Lung (tissue), 12 donors: ENCODE results near the gene C17orf50. TPM values are rescaled to one million over a fixed set of nuclear protein-coding genes. Genes with fewer than 3 reads are reported as not detected.

Source experiments
- ATAC-seq: fragments of 200-7000 bp; cut with Tn5 transposase; one replicate; pipeline ENCODE4 v1.9.1; 2020; ENCODE audit warnings: moderate number of reproducible peaks; ENCODE audit not compliant: insufficient read depth, low FRiP score
- DNase-seq, 3 donors: peaks; one replicate each; pipeline ENCODE4 v3.0.0-alpha.2; 2013 to 2017
- H3K27ac ChIP-seq, 2 donors: one replicate each; pipeline ENCODE4 v1.5.1; 2013; ENCODE audit warnings: mild to moderate bottlenecking in 2 of 2, moderate library complexity in 2 of 2, control low read depth in 1 of 2, inconsistent platforms in 1 of 2, low read depth in 1 of 2, low read length in 1 of 2
- H3K27me3 ChIP-seq, 3 donors: one replicate each; pipeline ENCODE4 v1.5.1; 2013; ENCODE audit warnings: low read length in 2 of 3; ENCODE audit not compliant: control insufficient read depth in 3 of 3, insufficient read depth in 3 of 3
- H3K36me3 ChIP-seq, 4 donors: one replicate each; pipeline ENCODE4 v1.5.1; 2013; ENCODE audit warnings: low read length in 4 of 4, mild to moderate bottlenecking in 1 of 4, moderate library complexity in 1 of 4; ENCODE audit not compliant: control insufficient read depth in 4 of 4, insufficient read depth in 4 of 4
- H3K4me1 ChIP-seq, 5 donors: one replicate each; pipeline ENCODE4 v1.5.1; 2013; ENCODE audit warnings: low read length in 5 of 5, mild to moderate bottlenecking in 2 of 5, moderate library complexity in 1 of 5; ENCODE audit not compliant: control insufficient read depth in 5 of 5, insufficient read depth in 5 of 5
- H3K4me3 ChIP-seq: one replicate; pipeline ENCODE4 v1.5.1; 2013; ENCODE audit warnings: mild to moderate bottlenecking, control low read depth, moderate library complexity
- H3K9ac ChIP-seq, 2 donors: one replicate each; pipeline ENCODE4 v1.5.1; 2013; ENCODE audit warnings: low read length in 2 of 2, control low read depth in 1 of 2; ENCODE audit not compliant: insufficient read depth in 1 of 2
- H3K9me3 ChIP-seq, 4 donors: one replicate each; pipeline ENCODE4 v1.5.1; 2013; ENCODE audit warnings: low read length in 3 of 4, mild to moderate bottlenecking in 1 of 4, moderate library complexity in 1 of 4; ENCODE audit not compliant: control insufficient read depth in 4 of 4, insufficient read depth in 3 of 4
- CTCF ChIP-seq: IDR thresholded peaks from 2 replicates; pipeline ENCODE4 v1.5.1; 2012; ENCODE audit warnings: mild to moderate bottlenecking; ENCODE audit errors: control extremely low read depth, extremely low read depth
- WGBS, 2 donors: extraction: QIAGEN DNeasy Blood & Tissue Kit; methylation state at CpG; one replicate each; pipeline ENCODE4 v1.1.7; 2013; 5-methylcytosine and 5-hydroxymethylcytosine counted together
- polyA plus RNA-seq, 2 donors: library from polyadenylated mRNA; stranded (reverse); fragments of 200-250 nt; gene quantifications; one replicate each; pipeline ENCODE4 v1.2.1, GENCODE V29; 2013
- total RNA-seq, 2 donors: library from RNA; depleted of rRNA in 1 of 2; stranded (reverse); fragments of >200 nt in 1 of 2; gene quantifications; one replicate each; pipeline ENCODE4 v1.2.1, GENCODE V29; 2014 to 2021
- donor health status: control.
- donor health status: control.
- donor health status: Bipolar disorder and iron deficiency.
- donor health status: healthy.
- donor health status: DM: yes; HTN: yes; CAD: no.

C17orf50 gene
- total and polyA plus RNA-seq, 4 donors: 0.18 to 0.40 (median 0.26) TPM; not detected in 1

- DNase-seq (peak in 1 of 3 donors; percentile 32), ATAC-seq (peak; percentile 36)
- Histone ChIP-seq H3K9ac (no peak overlapping the region), H3K4me1 (peaks cover 0 to 9% (median 3%) of the 10 kb centered on the region in 5 donors), H3K4me3 (no peak overlapping the region), H3K36me3 (no peaks in the 10 kb centered on the region), H3K27me3 (peaks cover 4 to 28% (median 17%) of the 10 kb centered on the region in 3 donors), H3K27ac (no peak overlapping the region), H3K9me3 (peaks cover 0 to 4% (median 0%) of the 10 kb centered on the region in 4 donors)
- TF ChIP-seq CTCF: no peak
- WGBS, 2 donors: 18 to 19% methylated on average over 71 to 73 of the region's 73 CpGs
Measured at GRCh38 chr17:35740997-35741931, 19.4 kb upstream of the C17orf50 start.

DNA sequence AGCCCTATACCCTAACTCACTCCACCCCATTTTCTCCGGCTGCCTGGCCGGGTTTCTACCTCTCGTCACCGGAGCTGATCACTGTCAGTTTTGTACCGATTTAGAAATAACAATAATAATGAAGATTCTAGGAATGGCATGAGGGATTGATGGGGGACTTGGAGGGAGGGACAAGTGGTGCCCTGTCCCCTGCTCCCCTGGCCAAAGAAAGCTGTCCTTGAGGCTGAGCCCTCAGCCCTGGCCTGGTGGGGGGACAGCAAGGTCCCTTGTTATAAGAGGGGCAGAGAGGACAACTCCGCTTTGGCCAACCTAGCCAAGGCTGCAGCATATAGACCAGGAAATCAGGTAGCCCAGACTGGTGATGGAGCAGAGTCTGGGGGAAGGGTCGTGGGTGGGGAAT, 18.2 kb upstream of the C17orf50 start:
- Histone ChIP-seq H3K27ac (no peak overlapping the region), H3K9ac (no peak overlapping the region), H3K4me3 (no peak overlapping the region), H3K9me3 (peaks cover 0 to 4% (median 0%) of the 10 kb centered on the region in 4 donors), H3K27me3 (peaks cover 4 to 28% (median 17%) of the 10 kb centered on the region in 3 donors), H3K36me3 (no peaks in the 10 kb centered on the region), H3K4me1 (peaks cover 0 to 9% (median 6%) of the 10 kb centered on the region in 5 donors)
- 81 to 85% methylated on average over 7 of the region's 7 CpGs for WGBS, 2 donors
- DNase-seq (no peak), ATAC-seq (no peak)
- TF ChIP-seq CTCF: no peak

GRCh38 chr17:35742896-35743477, 17.7 kb upstream of the C17orf50 start:
- no peak overlapping the region for H3K4me3 ChIP-seq
- no peaks in the 10 kb centered on the region for H3K36me3 ChIP-seq
- TF ChIP-seq CTCF: no peak
- peaks cover 4 to 28% (median 17%) of the 10 kb centered on the region in 3 donors for H3K27me3 ChIP-seq
- DNase-seq (no peak), ATAC-seq (no peak)
- no peak overlapping the region for H3K9ac ChIP-seq
- H3K9me3 ChIP-seq: peaks cover 0 to 4% (median 0%) of the 10 kb centered on the region in 4 donors
- H3K4me1 ChIP-seq: peaks cover 0 to 9% (median 6%) of the 10 kb centered on the region in 5 donors
- H3K27ac ChIP-seq: no peak overlapping the region
- WGBS, 2 donors: 70 to 82% methylated on average over 7 of the region's 7 CpGs
